Measurements from ENCODE around the gene COQ8A.

Gene COQ8A

GRCh38 chr1:226903819-226904716 lies 36.0 kb upstream of the COQ8A start:
- no peak for TF ChIP-seq CTCF (IDR thresholded peaks at IDR 0.05)
- no peak overlapping the region for H3K4me3 ChIP-seq
- peaks cover 15 to 28% (median 20%) of the 10 kb centered on the region in 3 donors for H3K36me3 ChIP-seq
- no peak overlapping the region for H3K27ac ChIP-seq
- DNase-seq = peak in 1 of 2 donors; percentile 50
- H3K9me3 ChIP-seq = no peaks in the 10 kb centered on the region
- no peaks in the 10 kb centered on the region for H3K27me3 ChIP-seq
- peaks cover 0 to 10% (median 2%) of the 10 kb centered on the region in 4 donors for H3K4me1 ChIP-seq
- intact Hi-C loops (cut with DNase I; ENCODE audit: low total_unique reads) = loop anchor here (10.0 kb wide), 1 partner anchor 541 kb away; no protein-coding TSS in a partner anchor

DNA sequence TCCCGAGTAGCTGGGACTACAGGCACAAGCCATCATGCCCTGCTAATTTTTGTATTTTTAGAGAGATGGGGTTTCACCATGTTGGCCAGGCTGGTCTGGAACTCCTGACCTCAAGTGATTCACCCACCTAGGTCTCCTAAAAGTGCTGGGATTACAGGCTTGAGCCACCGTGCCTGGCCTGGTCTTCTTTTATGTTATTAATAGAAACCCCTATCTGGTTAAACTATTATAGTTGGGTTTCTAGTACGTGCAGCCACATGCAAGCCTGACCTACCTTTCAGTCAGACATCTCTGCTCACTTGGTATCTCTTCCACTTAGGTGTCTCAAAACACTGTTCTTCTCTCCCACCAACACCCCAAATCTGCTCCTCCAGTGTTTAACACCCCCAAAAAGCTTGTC lies 35.3 kb upstream of the COQ8A start:
- TF ChIP-seq CTCF (IDR thresholded peaks at IDR 0.05) = no peak
- Histone ChIP-seq H3K27me3 (no peaks in the 10 kb centered on the region), H3K36me3 (peaks cover 8 to 26% (median 13%) of the 10 kb centered on the region in 3 donors), H3K9me3 (no peaks in the 10 kb centered on the region), H3K4me1 (peaks cover 0 to 10% (median 2%) of the 10 kb centered on the region in 4 donors), H3K27ac (no peak overlapping the region), H3K4me3 (no peak overlapping the region)
- intact Hi-C loops (cut with DNase I; ENCODE audit: low total_unique reads) = loop anchor here (10.0 kb wide), 1 partner anchor 540 kb away; no protein-coding TSS in a partner anchor
- DNase-seq = peak in 1 of 2 donors; percentile 3

GRCh38 chr1:226908419-226908818 lies 31.7 kb upstream of the COQ8A start:
- no peak for TF ChIP-seq CTCF (IDR thresholded peaks at IDR 0.05)
- peaks cover 0 to 9% (median 2%) of the 10 kb centered on the region in 4 donors for H3K4me1 ChIP-seq
- H3K27me3 ChIP-seq = no peaks in the 10 kb centered on the region
- peaks cover 0 to 20% (median 0%) of the 10 kb centered on the region in 3 donors for H3K36me3 ChIP-seq
- H3K27ac ChIP-seq = no peak overlapping the region
- no peaks in the 10 kb centered on the region for H3K9me3 ChIP-seq
- DNase-seq = peak in 1 of 2 donors; percentile 17
- H3K4me3 ChIP-seq = no peak overlapping the region
- intact Hi-C loops (cut with DNase I; ENCODE audit: low total_unique reads) = loop anchor here (10.0 kb wide), 1 partner anchor 536 kb away; no protein-coding TSS in a partner anchor

DNA sequence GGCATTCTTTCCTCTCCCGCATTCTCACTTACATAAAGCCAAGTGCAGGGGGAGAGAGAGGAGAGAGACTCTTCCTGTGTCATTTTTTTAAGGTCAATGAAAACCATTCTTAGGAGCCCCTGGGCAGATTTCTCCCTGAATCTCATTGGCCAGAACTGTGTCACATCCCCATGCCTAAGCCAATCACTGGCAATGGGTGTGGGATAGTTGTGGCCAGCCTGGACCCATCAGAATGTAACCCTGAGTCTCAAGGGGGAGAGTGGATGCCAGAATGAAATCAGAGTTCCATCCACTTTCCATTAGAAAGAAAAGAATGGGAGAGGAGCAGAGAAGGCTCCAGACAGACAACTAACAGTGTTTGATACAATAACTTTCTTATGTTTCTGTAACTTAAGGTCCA lies 31.2 kb upstream of the COQ8A start:
- no peaks in the 10 kb centered on the region for H3K9me3 ChIP-seq
- intact Hi-C loops (cut with DNase I; ENCODE audit: low total_unique reads) = loop anchor here (1.0 to 10.0 kb wide), 2 partner anchors 133 to 536 kb away; no protein-coding TSS in a partner anchor
- no peak overlapping the region for H3K4me3 ChIP-seq

More for the DNA sequence above, 31.2 kb upstream of the COQ8A start:
- peaks cover 0 to 4% (median under 1%) of the 10 kb centered on the region in 4 donors for H3K4me1 ChIP-seq
- H3K27ac ChIP-seq = no peak overlapping the region
- H3K27me3 ChIP-seq = no peaks in the 10 kb centered on the region
- peaks cover 0 to 24% (median 0%) of the 10 kb centered on the region in 3 donors for H3K36me3 ChIP-seq
- no peak for TF ChIP-seq CTCF (IDR thresholded peaks at IDR 0.05)
- peak in 1 of 2 donors; percentile 13 for DNase-seq
